ENCODE measurements around the gene EDC4.
"Not testable (repeated sequence)": the region's sequence is repeated elsewhere in the genome, so short reads cannot be mapped to it uniquely, and the experiment has no call there.

Gene EDC4, protein sequence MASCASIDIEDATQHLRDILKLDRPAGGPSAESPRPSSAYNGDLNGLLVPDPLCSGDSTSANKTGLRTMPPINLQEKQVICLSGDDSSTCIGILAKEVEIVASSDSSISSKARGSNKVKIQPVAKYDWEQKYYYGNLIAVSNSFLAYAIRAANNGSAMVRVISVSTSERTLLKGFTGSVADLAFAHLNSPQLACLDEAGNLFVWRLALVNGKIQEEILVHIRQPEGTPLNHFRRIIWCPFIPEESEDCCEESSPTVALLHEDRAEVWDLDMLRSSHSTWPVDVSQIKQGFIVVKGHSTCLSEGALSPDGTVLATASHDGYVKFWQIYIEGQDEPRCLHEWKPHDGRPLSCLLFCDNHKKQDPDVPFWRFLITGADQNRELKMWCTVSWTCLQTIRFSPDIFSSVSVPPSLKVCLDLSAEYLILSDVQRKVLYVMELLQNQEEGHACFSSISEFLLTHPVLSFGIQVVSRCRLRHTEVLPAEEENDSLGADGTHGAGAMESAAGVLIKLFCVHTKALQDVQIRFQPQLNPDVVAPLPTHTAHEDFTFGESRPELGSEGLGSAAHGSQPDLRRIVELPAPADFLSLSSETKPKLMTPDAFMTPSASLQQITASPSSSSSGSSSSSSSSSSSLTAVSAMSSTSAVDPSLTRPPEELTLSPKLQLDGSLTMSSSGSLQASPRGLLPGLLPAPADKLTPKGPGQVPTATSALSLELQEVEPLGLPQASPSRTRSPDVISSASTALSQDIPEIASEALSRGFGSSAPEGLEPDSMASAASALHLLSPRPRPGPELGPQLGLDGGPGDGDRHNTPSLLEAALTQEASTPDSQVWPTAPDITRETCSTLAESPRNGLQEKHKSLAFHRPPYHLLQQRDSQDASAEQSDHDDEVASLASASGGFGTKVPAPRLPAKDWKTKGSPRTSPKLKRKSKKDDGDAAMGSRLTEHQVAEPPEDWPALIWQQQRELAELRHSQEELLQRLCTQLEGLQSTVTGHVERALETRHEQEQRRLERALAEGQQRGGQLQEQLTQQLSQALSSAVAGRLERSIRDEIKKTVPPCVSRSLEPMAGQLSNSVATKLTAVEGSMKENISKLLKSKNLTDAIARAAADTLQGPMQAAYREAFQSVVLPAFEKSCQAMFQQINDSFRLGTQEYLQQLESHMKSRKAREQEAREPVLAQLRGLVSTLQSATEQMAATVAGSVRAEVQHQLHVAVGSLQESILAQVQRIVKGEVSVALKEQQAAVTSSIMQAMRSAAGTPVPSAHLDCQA (N-terminal part only)

DNA sequence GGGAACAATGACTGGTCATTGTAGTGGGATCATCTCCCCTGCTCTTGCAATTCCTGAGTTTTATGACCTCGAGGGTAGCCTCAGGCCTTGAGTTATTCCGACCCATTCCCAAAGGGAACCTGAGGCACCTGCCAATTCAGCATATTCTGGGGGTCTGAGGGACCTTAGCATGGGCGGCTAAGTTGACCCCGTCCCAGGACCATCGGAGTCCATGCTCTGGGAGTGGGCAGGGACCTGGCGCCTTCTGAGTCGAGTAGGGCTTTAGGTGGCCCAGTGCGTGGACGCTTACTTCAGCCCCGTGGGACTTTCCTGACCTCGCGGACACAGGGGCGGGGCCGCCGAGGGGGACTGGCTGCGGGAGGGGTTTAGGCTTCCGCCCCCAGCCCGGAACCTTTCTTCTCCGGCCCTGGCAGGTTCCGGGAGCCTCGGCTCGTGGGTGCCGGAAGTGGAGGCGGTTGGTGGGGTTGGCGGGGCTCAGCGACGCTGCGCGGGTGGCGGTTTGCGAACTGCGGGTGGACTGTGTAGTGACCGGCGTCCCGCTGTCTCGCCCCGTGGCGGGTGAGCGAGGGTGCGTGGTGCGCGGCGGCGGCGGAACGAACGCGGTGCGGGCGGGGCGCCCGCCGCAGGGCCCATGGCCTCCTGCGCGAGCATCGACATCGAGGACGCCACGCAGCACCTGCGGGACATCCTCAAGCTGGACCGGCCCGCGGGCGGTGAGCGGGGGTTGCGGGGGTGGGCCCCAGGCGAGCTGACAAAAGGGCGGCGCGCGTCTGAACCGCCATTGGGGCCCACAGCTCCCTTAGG, at the start of gene EDC4:
TSS of gene EDC4 (plus strand) at position 422 of the 804 bp plus-strand sequence. CDS start at position 632, 210 bp downstream.
- peak; percentile 61 for DNase-seq

DNA sequence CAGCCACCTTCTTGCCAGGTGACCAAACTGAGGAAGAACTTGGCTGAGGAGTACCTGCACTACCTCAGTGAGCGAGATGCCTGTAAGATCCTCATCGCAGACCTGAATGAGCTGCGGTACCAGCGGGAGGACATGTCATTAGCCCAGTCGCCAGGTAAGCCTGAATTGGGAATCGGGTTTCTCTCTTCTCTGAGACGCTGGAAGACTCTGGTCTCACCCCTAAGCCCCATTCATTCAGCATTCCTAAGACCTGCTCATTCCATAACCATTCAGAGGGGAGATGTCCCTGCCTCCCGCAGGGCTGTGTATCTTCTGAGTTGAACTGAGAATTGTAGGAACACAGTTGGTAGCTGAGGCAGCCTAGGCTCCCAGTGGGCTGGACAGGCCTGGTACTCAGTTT, 47.7 kb upstream of the EDC4 start:
- no peak for DNase-seq

DNA sequence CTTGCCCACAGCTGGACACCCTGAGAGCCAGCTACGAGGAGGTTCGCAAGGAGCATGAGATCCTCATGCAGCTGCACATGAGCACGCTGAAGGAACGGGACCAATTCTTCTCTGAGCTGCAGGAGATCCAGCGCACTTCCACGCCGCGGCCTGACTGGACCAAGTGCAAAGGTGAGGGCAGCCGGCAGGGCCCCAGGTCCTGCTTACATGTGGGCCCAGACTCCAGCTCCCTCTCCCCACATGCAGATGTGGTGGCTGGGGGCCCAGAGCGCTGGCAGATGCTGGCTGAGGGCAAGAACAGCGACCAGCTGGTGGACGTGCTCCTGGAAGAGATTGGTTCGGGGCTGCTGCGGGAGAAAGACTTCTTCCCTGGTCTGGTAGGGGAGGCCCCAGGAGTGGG, 46.9 kb upstream of the EDC4 start:
- no peak for DNase-seq

DNA sequence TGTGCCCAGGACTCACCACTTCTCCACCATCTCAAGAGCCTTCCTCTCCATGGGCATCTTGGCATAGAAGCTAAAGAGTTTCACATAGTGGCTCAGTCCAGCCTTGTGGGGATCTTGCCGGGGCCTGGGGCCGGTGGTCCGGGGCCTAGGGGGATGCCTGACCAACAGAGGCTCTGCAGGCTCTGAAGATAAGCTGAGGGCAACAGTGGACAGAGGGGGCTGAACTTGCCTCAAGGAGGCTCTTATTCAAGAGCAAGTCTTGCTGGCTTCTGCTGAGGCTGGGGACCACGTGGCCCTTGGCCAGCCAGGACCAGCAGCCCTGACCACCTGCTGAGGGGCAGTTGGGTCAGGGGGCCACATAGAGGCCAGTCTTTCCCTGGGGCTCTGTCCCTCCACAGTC, 44.2 kb upstream of the EDC4 start:
- DNase-seq = no peak

DNA sequence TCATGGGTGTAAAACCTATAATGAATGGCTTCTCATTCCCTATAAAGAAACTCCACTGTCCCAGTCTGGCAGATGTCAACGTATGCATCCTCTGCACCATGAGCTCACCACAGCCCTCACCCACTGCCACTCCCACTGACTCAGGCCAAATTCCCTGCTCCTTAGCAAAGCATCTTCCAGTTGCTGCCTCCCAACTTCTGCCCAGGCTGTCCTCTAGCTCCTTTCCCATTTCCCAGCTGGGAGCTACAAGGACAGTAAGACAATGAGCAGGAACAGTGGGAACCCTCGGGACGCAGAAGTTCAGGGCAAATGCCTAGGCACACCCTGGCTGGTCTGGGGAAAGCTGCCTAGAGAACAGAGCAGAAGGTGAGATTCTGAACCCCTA, 39.8 kb upstream of the EDC4 start:
- peak; percentile 66 for DNase-seq

DNA sequence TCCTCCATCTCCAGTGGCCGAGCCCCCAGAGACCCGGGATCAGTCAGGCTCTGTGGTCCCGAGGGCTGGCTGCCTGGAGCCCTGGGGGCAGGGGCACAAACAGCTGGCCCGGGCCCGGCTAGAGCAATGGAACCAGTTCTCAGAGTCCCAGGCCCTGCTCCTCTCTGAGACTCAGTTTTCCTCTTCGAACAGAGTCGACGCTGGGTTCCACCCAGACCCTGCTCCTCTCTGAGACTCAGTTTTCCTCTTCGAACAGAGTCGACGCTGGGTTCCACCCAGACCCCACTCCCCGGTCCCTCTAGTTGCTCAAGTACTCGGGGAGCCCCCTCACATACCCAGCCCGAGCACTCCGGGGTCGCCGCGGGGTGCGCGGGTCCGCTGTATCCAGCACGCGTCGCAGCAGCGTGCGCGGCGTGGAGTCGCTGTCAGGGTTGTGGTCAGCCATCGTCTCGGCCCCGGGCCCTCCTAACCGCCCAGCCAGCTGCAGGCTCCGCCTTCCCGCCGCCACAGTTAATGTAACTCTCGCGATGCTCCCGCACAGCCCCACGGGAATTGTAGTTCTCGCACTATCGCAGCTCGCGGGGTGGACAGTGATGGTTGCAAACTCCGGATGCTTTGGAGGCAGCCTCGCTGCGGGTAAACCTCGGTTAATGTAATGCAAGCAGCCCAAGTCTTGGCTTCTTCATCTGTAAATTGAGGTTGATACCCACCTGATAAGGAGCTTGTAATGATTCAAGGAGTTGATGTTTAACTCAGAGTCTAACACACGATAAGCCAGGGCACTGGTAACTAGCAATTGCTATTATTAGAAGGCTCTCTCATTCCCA, 39.2 kb upstream of the EDC4 start:
- peak; percentile 76 for DNase-seq

DNA sequence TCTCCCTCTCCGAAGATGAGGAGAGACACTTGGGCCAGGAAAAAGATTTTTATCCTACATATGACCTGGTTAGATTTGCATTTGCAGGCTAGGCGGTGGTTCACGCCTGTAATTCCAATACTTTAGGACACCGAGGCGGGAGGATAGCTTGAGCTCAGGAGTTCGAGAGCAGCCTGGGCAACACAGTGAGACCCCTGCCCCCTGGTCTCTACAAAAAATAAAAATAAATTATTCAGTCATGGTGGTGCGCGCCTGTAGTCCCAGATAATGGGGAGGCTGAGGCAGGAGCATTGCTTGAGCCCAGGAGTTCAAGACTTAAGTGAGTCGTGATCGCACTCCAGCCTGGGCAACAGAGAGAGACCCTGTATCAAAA, 38.6 kb upstream of the EDC4 start:
- no peak for DNase-seq

DNA sequence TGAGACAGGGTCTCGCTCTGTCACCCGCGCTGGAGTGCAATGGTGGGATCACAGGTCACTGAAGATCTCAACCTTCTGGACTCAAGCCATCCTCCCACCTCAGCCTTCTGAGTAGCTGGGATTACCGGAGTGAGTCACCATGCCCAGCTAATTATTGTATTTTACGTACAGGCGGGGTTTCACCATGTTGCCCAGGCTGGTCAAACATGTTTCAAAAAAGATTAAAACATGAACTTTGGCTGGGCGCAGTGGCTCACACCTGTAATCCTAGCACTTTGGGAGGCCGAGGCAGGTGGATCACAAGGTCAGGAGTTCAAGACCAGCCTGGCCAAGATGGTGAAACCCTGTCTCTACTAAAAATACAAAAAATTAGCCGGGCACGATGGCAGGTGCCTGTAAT, 35.7 kb upstream of the EDC4 start:
- not testable (repeated sequence) for DNase-seq

DNA sequence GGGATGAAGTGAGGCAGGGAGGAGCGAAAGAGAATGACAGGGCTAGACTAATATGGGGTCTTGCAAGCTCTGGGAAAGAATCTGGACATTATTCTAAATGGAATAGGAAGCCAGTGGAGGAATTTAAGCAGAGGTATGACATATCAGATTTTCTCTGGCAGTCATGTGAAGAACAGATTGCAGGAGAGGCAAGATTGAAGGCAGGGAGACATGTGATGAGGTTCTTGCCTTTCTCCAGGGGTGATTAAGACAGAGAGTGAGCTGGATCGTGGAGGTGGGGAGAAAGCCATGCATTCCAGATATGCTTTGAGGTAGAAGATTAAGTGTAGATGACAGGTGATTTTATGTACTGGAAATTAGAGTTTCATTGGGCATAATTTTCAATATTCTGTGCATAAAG, 35.0 kb upstream of the EDC4 start:
- DNase-seq = no peak

DNA sequence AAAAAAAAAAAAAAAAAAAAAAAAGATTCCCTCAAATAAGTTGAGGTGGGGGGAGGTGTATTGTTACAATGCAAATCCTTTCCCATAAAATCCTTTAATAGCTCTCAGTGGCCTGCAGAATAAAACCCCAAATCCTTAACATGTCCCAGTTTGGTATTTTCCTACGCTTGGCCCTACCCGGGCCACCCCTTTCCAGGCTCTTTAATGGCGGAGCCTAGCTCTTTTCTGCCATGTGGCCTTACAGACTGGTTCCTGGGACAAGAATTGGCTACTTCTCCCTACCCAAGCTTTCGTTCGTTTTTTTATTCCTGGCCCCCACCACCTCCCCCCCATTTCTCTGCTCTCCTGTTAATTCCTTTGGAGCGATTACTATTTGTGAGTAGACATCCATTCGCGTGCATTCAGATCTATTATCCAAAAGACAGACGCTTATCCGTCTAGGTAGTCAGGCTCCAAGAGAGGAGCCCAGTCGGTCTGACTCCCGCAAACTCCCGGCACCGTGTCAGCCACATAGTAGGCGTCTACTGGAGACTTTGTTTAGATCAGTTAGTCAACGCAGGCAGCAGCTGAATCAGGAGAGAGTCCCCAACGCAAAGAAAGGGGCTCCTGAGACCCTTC, 31.5 kb upstream of the EDC4 start:
- DNase-seq = no peak

DNA sequence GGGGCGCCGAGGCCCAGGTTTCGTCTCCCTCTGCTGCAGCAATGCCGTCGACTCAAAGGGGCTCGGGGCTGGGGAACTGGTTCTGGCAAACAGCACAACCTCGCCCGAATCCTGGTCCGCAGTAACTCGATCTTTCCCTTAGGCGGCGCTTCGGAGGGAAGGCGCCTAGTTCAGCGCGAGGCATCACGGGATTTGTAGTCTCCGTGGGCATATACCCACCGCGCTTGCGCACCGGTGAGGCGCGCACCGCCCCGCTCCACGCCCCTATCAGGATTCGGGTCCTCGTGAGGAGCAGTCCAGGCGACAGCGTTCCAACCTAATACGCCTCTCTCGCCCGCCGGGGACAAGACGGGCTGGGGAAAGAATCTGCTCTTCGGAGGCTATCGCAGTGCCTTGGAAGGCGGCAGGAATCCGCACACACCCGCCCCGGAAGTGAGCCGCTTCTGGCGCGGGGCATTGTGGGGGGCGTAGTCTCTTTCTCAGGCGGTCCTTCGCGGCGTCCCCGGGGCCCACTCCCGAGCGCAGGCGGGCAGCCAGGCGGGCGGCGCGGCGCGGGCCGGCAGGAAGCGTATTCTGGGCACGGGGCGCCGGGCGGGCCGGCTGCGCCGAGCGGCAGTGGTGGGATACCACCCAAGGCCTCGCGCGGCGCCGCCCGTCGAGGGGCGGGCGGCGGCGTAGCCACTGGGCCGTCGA, 30.9 kb upstream of the EDC4 start, which contains the start of gene THAP11:
TSS of gene THAP11 (plus strand) at position 505 of the 693 bp plus-strand sequence. CDS start 235 bp downstream, outside the sequence.
- DNase-seq = peak; percentile 92

DNA sequence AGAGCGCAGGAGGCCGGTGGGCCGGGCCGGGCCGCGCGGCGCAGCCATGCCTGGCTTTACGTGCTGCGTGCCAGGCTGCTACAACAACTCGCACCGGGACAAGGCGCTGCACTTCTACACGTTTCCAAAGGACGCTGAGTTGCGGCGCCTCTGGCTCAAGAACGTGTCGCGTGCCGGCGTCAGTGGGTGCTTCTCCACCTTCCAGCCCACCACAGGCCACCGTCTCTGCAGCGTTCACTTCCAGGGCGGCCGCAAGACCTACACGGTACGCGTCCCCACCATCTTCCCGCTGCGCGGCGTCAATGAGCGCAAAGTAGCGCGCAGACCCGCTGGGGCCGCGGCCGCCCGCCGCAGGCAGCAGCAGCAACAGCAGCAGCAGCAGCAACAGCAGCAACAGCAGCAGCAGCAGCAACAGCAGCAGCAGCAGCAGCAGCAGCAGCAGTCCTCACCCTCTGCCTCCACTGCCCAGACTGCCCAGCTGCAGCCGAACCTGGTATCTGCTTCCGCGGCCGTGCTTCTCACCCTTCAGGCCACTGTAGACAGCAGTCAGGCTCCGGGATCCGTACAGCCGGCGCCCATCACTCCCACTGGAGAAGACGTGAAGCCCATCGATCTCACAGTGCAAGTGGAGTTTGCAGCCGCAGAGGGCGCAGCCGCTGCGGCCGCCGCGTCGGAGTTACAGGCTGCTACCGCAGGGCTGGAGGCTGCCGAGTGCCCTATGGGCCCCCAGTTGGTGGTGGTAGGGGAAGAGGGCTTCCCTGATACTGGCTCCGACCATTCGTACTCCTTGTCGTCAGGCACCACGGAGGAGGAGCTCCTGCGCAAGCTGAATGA, 30.1 kb upstream of the EDC4 start:
- peak; percentile 52 for DNase-seq

DNA sequence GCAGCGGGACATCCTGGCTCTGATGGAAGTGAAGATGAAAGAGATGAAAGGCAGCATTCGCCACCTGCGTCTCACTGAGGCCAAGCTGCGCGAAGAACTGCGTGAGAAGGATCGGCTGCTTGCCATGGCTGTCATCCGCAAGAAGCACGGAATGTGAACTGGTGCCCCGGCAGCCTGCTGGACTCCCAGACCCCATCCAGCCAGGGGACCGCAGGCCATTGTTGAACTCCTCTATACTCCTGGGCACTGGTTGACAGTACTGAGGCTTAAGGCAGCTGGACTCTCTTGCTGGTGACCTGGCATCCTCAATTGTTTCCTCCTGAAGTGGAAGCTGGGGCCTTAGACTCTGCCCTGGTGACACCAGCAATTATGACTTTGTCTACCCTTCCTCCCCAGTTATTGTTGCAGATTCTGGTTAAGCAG, 29.5 kb upstream of the EDC4 start:
- DNase-seq = peak; percentile 23

DNA sequence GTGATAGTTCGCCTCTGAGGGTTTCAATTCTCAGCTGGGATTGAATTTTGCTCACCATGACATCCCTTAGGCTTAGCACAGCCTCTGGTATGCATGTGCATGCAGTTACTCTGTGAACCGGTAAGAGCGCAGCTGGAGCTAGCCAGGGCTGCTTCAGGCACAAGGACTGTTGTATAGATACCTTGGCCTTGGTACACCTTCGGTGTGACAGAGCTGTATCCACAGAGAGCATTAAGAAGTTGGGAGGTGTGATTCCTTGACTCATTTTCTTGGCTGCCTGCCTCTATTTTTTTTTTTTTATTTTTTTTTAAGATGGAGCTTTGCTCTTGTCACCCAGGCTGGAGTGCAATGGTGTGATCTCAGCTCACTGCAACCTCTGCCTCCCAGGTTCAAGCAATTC, 28.4 kb upstream of the EDC4 start:
- DNase-seq = peak; percentile 34

DNA sequence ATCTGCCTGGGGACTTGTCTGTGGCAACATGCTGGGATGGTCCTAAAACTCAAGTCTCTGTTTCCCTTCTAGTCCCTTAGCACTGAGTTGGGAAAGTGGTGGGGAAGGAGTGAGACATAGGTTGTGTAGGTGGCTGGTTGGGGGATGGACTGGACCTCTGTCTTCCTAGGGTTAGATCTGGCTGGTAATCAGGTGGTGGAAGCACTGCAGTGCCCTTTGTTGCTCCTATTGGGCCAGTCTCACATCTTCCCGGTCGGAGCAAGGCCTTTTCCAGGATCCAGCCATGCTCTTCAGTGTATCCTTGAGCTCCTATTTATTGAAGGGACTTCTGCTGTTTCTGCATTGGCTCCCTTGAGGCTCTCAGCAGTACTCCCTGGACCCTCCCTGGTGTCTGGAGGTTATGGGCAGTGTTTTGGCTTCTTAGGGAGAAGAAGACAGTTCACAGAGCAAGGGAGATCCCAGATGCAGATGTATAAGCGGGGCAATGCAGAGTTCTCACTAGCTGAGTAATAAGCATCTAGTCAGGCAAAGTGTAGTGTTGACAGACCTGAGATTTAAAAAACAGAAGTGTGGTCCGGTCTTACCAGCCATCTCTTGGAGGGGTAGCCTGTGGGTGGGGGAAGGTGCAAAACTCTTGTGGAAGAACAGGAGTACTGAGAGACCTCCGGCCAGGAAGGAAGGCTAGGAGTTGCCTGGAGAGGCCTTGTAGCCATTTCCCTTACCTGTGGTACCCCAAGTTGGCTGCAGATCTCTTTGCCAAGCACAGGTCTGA, 27.4 kb upstream of the EDC4 start:
- DNase-seq = no peak

DNA sequence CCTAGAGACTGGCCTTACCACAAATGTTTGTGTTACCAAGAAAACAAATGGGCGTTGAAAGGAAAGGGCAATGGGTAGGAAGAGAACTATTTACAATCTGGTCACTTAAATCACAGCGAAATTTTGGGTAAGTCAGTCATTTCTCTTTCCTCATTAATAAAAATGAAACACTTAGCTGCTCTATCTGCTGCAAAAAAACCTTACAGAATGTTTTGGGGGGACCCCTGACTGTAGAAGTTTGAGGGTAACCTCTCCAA, 26.9 kb upstream of the EDC4 start:
- no peak for DNase-seq

DNA sequence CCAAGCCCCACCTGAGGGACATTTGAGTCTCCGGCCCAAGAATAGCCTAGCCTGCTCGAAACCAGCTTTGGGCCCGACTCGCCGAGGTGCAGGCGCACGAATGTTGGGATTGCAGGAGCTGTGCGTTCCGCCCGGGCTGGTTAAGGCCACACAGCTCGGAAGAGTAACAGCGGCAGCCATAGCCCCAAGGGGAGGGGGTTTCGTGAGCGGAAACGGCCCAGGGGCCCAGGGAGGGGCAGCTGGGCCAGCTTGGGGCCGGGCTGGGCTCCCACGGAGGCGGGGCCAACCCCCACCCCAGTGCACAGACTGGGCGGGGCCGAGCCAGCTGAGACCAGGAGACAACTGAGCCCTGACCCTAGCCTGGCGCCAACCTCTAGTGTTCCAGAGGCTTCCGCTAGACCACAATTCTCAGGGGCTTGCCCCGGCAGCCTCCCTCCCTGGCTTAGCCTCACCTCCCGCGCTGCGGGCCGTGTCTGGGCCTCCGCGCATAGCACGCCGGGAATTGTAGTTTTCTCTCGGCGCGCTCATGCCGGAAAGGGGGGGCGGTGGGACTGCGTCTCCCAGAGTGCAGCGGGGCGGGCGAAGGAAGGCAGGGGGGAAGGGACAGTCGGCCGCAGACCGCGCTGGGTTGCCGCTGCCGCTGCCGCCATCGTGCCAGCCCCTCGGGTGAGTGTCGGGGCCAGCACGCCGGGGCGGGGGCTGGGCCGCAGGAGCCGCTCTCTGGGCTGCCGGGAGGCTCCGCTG, 26.4 kb upstream of the EDC4 start, which contains the start of gene NUTF2:
TSS of gene NUTF2 (plus strand) at position 614 of the 744 bp plus-strand sequence. CDS start 18,198 bp downstream, outside the sequence.
- peak; percentile 91 for DNase-seq

Measured in HCEC 1CT (cell line).